Measurements from ENCODE around the gene THAP4.

GRCh38 chr2:241652722-241653121 is 15.8 kb upstream of the THAP4 start:
- TF ChIP-seq ZNF274 (IDR thresholded peaks at IDR 0.05; ENCODE audit: low read depth, low read length) (no peak), SUZ12 (IDR thresholded peaks at IDR 0.05; ENCODE audit: extremely low read depth, insufficient read depth, insufficient read length) (no peak)

Data from NT2/D1 (cell line).